Fibroblast of the aortic adventitia (primary cell): ENCODE measurements around the gene DTNBP1. TPM values are rescaled to one million over a fixed set of nuclear protein-coding genes. Genes with fewer than 3 reads are reported as not detected.

ENCODE experiments used
- DNase-seq: peaks from one replicate; pipeline ENCODE4 v3.0.0-alpha.2; 2010; ENCODE audit warnings: low read depth
- H3K4me3 ChIP-seq: 2 replicates; pipeline ENCODE4 v1.5.1; 2011; ENCODE audit warnings: low read depth, mild to moderate bottlenecking, control low read depth, low read length, moderate library complexity
- total RNA-seq: library from RNA; depleted of rRNA; stranded (reverse); fragments of >200 nt; gene quantifications from 2 replicates; pipeline ENCODE4 v1.2.3, GENCODE V29; 2012; ENCODE audit warnings: low replicate concordance
- TF ChIP-seq, protein P1 (sequence below): IDR thresholded peaks from 2 replicates; pipeline ENCODE4 v1.5.1; 2011; ENCODE audit warnings: mild to moderate bottlenecking, low read length, control low read depth, inconsistent platforms; ENCODE audit not compliant: insufficient read depth

DTNBP1 gene
- total RNA-seq, 1 donor, result 5.8 TPM

DNA sequence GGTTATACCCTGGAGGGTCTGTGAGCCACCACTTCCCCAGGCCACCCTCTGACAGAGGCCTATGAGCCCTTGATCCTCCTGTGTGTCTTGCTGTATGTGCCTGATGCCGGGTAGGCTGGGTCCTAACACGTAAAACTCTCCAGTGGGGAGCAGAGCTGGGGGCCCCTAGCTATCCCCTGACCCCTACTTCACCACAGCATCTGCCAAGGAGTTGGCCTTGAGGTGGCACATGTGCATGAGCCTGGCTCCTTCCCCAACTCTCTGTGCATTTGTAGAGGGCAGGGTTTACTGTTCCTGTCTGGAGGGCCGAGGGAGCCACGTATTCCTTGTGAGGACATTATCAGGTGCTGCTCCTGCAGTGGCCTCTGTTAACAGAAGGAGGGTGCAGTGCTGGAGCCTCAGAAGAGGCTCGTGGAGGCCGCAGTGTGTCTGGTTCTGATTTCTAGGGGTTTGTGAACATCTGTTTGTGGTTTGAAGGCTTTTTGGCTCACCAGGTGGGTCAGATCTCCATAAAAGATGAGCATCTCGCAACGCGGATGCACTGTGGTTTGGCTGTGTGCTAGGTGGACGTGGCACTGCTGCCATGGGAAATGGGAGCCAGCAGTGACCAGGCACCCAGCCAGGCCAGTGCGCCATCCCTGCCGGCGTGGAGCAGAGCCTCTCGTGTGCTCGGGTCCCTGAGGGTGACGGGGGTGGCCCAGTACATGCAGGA is 152.1 kb downstream of the DTNBP1 start:
- TF ChIP-seq, protein P1, sequence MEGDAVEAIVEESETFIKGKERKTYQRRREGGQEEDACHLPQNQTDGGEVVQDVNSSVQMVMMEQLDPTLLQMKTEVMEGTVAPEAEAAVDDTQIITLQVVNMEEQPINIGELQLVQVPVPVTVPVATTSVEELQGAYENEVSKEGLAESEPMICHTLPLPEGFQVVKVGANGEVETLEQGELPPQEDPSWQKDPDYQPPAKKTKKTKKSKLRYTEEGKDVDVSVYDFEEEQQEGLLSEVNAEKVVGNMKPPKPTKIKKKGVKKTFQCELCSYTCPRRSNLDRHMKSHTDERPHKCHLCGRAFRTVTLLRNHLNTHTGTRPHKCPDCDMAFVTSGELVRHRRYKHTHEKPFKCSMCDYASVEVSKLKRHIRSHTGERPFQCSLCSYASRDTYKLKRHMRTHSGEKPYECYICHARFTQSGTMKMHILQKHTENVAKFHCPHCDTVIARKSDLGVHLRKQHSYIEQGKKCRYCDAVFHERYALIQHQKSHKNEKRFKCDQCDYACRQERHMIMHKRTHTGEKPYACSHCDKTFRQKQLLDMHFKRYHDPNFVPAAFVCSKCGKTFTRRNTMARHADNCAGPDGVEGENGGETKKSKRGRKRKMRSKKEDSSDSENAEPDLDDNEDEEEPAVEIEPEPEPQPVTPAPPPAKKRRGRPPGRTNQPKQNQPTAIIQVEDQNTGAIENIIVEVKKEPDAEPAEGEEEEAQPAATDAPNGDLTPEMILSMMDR, result no peak
- DNase-seq, result no peak
- H3K4me3 ChIP-seq, result no peak overlapping the region

DNA sequence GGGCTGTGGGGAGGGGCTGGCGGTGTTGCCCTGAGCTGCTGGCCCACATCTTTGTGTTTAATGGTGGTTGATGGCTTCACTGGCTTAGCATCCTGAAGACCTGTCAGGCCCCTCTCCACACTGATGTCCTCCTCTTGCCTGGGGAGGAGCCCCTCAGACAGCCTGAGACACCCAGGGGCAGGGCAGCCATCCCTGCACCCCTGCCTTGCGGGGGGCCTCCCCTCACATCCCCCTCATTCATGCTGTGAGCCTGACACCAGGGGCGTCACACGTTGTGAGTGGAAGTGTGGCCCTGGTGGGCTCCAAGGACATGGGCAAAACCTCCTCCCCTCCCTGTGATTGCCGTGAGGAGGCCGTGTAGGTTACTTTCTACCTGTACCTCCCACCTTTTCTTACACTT is 152.7 kb downstream of the DTNBP1 start:
- H3K4me3 ChIP-seq, result no peak overlapping the region
- TF ChIP-seq, protein P1, result no peak
- DNase-seq, result no peak

DNA sequence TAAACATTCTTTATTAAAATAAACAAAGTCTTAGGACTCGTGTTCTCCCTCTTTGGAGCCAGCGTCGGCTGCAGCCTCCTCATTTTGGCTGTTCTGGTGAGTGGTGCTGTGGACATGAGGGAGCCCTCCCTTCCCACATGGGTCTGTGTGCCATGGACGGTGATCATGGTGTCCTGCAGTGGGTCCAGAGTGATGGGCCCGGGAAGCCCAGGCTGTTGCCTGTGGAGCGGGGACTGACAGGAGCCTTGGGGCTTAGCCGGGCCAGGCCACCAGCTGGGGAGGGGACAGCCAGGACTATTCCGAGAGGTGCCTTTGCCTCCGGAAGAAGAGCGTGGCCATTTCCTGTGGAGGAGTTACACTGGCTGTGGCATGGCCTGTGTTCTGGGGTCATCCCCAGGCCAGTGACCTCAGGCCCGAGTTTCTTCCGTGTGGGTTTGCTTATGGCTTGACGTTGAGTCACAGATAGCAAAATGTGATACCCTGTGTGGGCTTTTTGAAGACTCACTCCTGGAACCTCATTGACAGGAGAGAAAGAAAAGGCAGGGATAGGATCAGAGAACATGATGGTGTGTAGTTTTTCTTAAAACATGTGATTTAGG is 153.4 kb downstream of the DTNBP1 start:
- TF ChIP-seq, protein P1, result no peak
- no peak overlapping the region for H3K4me3 ChIP-seq
- DNase-seq, result no peak

DNA sequence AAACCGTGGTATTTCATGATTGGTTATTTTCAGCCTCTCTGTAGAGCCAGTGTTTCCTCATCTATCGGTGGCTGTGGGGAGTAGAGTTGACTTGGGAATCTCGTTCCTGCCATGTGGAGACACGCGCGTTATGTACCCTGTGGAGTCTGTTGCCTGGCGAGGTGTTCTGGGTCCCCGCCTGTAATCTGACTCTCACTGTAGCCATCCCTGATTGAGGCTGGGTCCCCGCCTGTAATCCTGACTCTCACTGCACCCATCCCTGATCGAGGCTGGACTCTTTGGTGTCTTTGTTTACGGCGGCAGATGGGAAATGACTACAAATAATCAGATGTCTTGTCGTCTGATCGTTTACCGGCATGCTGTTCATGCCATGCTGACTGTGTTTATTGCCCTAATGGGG is 153.9 kb downstream of the DTNBP1 start:
- no peak overlapping the region for H3K4me3 ChIP-seq
- no peak for DNase-seq
- TF ChIP-seq, protein P1, result no peak

DNA sequence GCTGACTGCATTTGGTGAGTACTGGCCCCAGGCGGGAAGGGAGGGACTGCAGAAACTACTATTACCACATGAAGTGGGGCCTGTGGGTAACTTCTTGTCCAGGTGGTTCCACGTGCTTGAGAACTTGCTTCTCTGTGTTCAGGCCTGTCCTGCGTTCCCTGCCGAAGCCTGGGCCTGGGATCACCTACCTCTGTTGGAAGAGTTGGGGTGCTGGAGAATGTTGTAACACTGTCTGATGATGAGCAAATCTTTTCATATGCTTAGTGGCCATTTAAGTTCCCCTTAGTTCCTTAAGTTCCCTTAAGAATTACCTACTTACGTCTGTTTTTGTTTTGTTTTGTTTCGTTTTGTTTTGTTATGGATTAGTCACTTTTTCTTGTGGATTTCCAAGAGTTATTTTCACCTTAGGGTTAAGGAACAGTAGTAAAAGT is 154.4 kb downstream of the DTNBP1 start:
- no peak overlapping the region for H3K4me3 ChIP-seq
- TF ChIP-seq, protein P1, result no peak
- no peak for DNase-seq

DNA sequence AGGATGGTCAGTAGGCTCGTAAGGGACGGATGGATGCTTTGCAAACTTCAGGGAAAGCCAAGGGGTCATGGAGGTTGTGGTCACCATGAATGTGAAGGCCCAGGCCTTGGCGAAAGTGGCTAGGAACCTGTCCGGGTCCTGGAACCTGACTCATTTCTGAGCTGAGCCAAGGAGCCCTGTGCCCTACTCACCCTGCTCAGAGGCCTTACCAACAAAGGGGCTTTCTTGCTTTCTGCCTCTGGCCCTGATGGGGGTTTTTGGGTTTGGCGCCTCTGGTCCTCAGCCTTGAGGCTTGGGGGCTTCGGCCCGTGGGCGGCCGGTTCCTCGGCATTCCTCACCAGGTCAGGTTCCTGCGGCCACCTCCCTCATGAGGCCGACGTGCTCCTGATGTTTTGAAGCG is 155.1 kb downstream of the DTNBP1 start:
- no peak for DNase-seq
- H3K4me3 ChIP-seq, result no peak overlapping the region
- TF ChIP-seq, protein P1, result no peak

DNA sequence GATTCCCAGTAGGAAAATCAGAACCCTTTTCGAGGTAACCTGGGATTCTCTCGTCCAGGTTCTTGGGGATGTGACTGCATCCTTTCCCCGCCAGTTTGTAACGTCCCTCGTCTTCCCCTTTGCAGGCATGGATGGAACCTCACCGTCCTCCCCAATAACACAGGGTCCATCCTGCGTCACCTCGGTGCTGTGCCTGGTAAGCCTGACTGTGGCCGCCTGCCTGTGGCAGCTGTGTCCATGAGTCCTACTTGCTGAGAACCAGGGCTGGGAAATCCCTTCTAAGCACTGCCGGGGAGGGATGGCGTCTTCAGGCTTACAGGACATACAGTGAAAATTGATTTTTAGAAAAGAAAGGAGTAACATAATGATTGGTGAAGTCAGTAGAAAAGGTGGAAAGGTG is 155.6 kb downstream of the DTNBP1 start:
- H3K4me3 ChIP-seq, result no peak overlapping the region
- no peak for DNase-seq

More for the DNA sequence above, 155.6 kb downstream of the DTNBP1 start:
- TF ChIP-seq, protein P1, result no peak
